NCI-H128 (cell line): ENCODE measurements around the gene SPATA32.
"Not testable (repeated sequence)": the region's sequence is repeated elsewhere in the genome, so short reads cannot be mapped to it uniquely, and the experiment has no call there.

Source experiments
- DNase-seq: peaks from one replicate; lab custom pipeline; 2025; ENCODE audit not compliant: unreplicated experiment; lab: John Stamatoyannopoulos, UW

The SPATA32 gene

DNA sequence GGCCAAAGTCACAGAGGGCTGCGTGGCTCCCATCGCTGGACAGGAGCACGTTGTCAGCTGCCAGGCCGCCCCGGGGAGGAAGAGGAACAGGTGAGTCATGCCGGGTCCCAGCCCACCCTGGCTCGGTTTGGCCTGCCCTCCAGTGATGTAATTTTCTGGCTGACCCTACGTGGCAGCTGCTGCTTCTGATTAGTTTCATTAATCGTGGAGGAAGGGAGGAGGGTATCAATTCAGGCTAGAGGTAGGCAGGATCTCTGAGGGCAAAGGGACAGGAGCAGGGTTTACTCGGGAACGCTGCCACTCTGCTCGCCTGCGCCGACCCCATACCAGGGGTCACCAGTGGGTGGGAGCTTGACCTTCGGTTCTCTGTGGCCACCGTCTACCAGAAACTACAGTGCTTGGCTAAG, 11.7 kb upstream of the SPATA32 start:
- DNase-seq, result no peak

DNA sequence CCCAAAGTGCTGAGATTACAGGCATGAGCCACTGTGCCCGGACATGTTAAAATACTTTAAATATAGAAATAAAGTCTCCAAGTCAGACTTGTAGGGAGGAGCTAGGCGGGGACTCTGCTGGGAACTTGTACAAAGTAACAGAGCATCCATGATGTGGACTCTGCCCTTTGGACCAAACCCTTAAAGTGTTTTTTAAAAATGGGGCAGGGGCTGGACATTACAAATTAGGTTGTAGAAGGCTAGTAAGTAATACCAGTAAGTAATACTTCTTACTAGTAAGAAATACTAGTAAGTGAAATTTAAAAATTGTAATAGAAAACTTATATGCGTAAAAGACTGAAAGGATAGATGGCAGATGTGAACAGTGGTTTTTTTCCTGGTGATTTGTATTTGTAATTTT, 9.7 kb upstream of the SPATA32 start:
- no peak for DNase-seq

DNA sequence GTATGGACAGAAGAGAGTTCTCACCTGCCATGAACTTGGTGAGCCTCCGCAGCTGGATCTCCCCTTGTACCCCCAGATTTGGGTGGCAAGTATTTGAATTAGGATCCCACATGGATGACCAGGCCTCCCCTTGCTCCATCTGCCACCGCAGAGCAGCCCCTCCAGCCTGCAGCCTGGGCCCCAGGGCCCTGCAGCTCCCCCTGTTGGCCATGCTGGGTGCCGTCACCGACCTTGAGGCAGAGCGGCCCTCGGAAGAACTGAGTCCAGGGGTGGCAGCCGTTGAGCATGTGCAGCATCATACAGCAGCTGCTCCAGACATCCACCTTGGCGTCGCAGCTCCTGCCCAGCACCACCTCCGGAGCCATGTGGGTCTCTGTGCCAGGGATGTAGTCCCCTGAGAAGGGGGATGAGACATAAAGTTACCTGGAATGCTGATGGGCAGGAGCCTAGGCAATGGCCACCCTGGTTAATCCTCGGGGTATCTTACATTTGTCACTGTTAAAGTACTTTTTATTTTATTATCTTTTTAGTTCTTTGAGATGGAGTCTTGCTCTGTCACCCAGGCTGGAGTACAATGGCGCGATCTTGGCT, 9.0 kb upstream of the SPATA32 start:
- no peak for DNase-seq

DNA sequence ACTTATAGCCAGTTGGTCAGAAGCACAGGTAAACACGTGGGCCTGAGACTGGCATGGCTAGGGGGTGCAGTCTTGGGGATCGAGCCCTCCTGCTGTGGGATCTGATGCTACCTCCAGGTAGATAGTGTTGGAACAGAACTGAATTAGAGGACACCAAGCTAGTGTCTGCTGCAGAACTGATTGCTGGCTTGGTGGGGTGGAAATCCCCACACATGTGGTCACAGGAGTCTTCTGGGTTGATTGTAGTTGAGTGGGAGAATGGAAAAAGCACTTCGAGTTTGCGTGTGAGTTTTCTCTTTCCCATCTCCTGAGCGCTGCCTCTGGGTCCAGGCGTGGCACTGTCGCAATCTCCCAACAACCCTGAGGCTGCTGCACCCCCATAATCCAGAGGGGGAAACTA, 8.0 kb upstream of the SPATA32 start:
- no peak for DNase-seq

DNA sequence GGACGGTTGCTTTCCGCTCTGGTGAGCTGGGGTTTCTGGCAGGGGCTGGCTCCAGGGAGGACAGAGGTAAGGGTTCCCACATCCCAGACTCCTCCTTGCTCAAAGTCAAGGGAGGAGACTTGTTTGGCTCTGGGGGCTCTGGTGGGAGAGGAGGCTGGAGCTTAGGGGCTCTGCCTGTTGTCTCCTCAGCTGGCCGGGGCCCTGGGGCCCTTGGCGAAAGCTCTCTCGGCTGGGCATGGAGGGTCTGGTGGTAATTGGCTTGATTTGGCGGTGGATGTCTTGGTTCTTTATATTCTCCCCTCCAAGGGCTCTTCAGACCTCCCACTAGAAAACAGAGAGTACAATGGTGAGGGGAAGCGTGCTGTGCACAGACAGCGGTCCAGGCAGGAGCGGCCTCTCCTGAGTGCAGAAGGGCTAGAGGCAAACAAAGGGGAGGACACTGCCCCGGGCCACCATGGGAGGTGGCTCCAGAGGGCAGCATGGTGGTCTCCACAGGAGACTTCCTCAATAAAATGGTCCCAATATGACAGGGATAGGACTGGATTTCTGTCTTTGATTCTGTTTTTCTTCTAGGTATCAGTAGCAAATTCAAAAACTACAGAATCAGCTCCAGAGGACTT, 5.7 kb upstream of the SPATA32 start:
- no peak for DNase-seq

DNA sequence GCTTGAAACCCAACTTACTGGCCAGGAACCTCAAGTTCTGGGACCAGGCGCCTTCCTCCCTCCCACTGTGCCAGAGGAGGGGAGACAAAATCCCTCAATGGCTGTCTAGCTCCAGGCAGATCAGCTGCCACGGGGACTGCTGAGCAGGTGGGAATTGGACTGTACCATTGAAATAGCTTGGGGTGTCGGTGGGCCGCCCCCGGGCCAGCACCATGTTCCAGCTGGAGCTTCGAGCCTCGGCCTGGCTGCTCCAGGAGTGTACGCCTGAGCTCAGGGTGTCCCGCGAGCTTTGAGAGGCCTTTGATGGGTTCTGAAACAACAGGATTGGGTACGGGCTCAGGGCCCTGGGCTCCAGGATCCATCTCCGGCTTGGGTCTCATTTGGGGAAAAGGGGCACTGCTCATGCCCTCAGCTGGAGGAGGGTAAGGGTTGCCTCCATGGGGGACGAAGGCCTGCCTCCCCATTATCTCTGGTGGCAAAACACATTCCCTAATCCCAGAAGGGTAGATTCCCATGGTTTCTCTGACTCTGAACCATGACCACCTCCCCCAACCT, 4.6 kb upstream of the SPATA32 start:
- DNase-seq, result no peak

DNA sequence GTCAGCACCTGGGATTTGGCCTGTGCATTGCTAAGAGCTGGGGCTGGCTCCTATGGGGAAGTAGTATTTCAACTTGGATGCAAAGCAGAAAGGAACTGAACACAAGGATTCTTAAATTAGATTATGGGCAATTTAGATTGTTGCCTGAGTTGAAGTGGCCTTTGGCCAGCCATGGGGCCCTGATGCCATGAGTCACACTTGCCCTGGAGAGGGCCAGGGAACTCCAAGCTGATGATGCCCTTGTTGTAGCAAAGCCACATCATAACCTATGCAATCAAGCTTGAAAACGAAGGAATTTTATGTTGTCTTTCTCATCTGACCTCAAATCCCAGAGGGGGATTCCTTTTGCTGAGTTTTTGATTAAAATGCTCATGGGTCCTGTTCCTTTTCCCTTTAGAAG, 3.9 kb upstream of the SPATA32 start:
- no peak for DNase-seq

DNA sequence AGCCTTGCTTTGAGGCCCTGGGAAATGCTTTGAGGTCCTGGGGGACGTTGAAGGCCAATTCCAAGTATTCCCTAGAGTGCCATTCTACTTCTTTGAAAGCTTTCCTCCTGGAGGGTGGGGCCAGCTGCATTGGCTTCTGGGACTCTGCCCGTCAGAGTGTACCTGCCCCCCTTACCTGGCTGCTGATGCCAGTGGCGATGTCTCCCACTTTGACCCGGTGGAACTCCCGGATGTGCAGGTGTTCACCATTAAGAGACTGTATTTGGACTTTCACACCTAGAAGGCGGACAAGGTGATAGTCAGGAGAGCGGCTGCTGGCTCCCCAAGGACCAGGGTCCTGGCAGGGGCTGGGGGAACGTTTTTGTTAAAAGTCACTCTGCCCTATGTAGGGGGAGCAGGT, 3.1 kb upstream of the SPATA32 start:
- no peak for DNase-seq

DNA sequence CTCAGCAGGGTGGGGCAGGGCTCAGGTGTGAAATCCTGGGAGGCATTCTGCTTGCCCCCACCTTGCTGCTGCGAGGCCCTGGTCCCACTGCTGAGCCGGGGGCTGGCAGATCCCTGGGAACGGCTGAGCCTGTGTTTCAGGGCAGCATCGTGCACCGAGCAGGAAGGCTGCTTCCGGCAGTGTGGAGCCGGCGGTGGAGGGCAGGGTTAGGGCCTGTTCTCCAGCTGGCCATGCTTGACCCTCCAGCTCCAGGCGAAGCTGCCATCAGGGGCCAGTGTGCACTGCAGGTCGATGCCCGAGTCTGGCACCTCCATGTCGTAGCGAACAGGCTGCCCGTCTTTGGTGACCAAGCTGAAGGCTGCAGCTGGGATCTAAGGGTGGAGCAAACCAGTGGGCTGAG, 2.5 kb upstream of the SPATA32 start:
- no peak for DNase-seq

DNA sequence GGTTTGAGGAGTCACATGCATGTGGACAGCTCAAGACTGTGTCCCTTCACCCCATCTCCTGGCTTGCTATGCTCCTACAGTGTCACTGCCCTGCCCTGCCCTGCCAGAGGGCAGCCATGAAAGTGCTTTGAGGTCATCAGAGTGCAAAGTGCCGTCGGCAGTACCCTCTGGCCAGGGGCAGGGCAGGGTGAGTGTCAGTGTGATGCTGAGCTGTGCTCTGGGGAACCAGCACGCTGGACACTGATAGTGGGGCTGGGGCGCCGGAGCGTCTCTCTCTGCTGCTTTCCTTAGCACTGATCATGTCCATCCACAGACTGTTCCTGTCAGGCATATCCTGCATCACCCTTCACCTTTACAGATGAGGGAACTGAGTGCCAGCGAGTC, 1.6 kb upstream of the SPATA32 start:
- no peak for DNase-seq

DNA sequence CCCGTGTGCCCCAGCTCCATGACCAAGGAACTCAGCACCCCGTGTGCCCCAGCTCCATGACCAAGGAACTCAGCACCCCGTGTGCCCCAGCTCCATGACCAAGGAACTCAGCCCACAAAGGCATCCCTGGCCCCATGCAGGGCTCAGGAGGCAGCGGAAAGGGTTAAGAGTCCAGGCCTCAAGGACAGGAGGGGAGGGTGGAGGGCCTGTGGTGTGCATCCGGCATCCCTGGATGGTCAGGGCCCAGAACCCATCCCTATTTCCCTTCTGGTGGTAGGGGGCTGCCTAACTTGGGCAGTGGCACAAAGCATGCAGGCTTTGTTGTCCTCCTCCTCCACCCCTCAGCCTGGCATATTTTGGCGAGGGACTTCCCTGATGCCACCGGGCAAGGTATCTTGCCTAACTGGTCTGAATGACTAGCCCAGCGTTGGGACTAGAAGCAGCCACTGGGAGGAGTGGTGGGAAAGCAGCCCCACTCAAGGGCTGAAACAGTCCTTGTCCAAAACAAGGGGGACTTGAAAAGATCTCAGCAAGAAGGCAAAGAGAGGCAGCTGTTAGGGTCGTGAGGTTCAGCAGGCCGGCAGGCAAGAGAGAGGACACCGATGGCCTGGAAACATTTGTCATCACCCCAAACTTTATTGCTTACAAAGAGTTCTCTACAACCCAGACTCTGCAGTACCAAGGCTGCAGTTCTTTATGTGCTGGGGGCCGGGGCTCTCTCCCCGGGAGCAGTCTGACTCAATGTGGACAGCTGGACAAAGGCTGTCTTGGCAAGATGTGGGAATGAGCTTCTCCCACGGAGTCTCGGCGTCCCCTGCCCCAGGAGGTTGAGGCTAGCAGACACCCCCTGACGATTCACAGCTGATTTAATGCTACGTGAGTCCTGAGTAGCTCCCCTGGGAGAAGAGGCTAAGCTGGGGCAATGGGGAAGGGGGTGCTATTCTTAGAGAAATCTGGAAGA, 902 bp upstream of the SPATA32 start:
- DNase-seq, result no peak

DNA sequence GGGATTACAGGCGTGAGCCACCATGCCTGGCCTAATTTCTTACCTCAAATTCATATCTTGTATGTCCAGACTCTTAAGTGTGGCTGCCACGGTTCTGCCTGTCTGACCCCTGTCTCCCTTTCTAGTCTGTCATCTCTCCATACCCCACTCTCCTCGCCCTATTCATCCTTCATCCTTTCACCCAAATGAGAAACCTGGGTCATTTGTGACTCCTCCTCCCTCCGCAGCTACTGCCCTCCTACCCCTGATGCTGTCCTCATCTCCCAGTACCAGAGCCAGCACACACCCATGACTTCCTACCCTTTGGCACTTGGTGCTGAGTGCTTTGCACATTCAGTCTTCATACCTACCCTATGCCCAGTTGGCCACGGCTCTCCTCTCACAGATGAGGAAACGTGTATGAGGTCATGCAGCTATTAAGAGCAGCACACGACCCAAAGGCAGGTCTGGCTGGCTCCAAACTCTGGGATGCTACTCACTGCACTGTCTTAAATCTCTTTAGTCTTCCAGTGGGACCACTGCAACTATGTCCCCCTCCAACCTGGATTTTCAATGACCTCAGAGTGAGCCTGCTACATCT, 1.6 kb downstream of the SPATA32 start:
- no peak for DNase-seq

DNA sequence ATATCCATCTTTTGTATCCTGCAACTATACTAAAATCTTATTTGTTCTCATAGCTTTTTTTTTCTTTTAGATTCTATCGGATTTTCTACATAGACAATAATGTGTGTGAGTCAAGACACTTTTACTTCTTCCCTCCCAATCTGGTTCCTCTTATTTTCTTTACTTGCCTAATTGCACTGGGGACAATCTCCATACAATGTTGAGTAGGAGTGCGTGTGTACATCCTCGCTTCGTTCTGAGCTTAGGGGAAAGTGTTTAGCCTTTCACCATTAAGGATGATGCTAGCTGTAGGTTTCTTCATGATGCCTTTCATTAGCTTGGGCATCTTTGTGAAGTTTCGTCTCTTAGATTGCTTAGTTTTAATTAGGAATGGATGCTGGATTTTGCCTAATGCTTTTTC, 2.9 kb downstream of the SPATA32 start:
- DNase-seq, result no peak

DNA sequence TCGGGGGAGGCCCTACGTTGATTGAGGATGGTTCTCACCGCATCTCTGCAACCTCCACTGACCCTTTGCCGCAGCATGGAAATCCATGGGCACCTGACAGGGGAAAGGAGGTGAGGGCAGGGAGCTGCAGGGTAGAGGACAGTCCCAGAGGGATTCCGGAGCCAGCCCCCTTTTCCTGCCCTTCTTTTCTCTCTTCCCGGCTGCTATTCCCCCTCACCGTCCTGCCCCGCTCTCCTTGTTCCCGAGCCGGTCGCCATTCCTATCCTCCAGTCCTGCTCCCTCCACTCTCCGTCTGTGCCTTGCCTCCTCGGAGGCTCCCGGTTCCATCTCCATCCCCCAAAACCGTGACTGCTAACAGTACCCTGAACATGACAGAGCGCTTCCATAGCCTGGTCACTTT, 4.8 kb downstream of the SPATA32 start:
- no peak for DNase-seq

GRCh38 chr17:45256114-45256966, 5.6 kb downstream of the SPATA32 start:
- DNase-seq, result no peak

DNA sequence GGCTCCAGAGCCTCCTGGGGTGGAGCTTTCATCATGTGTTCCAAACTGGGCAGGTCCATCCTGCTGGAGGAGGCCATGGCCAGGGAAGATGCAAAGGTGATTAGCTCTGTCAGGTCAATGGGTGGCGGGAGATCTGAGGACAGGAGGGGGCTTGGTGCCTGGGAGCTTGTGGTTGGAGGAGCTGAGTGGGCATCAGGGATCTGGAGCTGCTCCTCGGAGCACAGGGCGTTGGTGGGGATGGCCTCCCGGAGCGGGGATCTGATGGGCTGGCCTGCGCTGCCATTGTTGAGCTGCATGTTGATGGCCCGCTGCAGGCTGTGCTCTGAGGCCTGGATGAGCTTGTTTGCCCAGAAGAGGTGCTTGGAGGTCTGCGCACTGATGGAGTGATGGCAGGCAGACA, 6.5 kb downstream of the SPATA32 start:
- DNase-seq, result no peak

GRCh38 chr17:45253879-45254278, 8.0 kb downstream of the SPATA32 start:
- no peak for DNase-seq

- not testable (repeated sequence) for DNase-seq
These were observed 8.7 kb downstream of the SPATA32 start for GRCh38 chr17:45253237-45253636.

DNA sequence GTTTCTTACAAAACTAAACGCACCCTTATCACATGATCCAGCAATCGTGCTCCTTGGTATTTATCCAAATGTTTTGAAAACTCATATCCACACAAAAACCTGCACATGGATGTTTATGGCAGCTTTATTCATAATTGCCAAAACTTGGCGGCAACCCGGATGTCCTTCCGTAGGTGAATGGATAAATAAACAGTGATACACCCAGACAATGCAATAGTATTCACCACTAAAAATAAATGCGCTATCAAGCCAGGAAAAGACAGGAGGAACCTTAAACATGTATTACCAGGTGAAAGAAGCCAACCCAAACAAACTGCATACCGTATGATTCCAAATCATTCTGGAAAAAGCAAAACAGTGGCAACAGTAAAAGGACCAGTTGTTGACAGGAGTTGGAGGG, 10.0 kb downstream of the SPATA32 start:
- no peak for DNase-seq

DNA sequence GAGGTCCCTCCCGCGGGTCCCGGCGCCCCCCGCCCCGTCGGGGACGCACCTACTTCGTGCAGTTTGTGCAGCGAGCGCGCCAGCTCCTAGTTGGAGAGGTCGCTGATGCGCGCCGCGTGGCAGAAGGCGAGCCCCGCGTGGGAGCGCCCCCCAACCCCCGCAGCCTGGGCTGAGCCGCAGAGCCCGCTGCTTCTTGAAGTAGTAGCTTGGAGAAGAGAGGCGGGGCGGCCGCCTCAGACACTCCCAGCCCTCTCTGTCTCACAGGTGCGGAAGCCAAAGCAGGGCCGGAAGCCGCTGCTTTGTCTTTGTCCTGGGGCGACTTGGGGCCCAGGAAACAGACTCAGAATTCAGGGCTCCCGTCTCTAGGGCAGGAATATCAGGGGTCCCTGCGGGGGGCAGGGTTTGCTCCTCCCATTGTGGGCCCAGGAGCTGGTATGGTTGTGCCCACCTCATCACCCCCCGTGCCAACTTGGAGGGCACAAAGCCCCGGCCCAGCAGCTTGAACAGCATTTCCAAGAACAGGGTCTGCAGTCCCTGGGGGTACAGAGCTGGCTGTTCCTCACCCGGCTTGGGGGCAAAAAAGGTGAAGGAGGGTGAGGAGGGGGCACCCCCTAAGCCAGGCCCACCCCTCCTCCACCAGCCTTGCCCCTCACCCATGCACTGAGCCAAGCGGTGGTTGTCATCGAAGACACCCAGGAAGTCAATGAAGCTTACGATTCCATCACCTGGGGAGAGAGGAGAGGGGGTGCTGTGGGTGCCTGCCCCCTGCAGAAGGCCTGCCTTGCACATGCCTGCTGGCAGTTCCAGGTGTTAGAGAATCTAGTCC, 13.5 kb downstream of the SPATA32 start:
- no peak for DNase-seq
